Neural cell (in vitro differentiated cells): ENCODE results near the gene AMPD1. TPM values are rescaled to one million over a fixed set of nuclear protein-coding genes. Genes with fewer than 3 reads are reported as not detected.

ENCODE experiments used
- H2AFZ ChIP-seq: fragments of 200-600, 300-800 bp; sonication (generic), shearing (Covaris generic); 2 replicates; pipeline ENCODE4 v1.6.0; 2014; ENCODE audit warnings: low read depth, mild to moderate bottlenecking, antibody characterized with exemption, low read length, moderate library complexity
- H3F3A ChIP-seq: fragments of 200-600 bp; shearing (Covaris generic); 2 replicates; pipeline ENCODE4 v1.6.1; 2016; ENCODE audit warnings: mild to moderate bottlenecking, moderate library complexity, mixed read lengths, antibody characterized with exemption, low read length; ENCODE audit not compliant: insufficient read depth, poor library complexity, severe bottlenecking
- H3K27ac ChIP-seq: fragments of 200-600, 300-800 bp; sonication (generic), shearing (Covaris generic); 2 replicates; pipeline ENCODE4 v1.5.1; 2014; ENCODE audit warnings: mild to moderate bottlenecking, low read length, moderate library complexity
- H3K27me3 ChIP-seq: fragments of 300-800, 200-600 bp; sonication (generic), shearing (Covaris generic); 2 replicates; pipeline ENCODE4 v1.6.0; 2014; ENCODE audit warnings: mild to moderate bottlenecking, low read depth, low read length, moderate library complexity; ENCODE audit not compliant: insufficient read depth
- H3K36me3 ChIP-seq: fragments of 300-800, 200-600 bp; sonication (generic), shearing (Covaris generic); 2 replicates; pipeline ENCODE4 v1.5.1; 2014; ENCODE audit warnings: mild to moderate bottlenecking, antibody characterized with exemption, low read length, moderate library complexity; ENCODE audit not compliant: insufficient read depth
- H3K4me2 ChIP-seq: fragments of 300-800, 200-600 bp; sonication (generic), shearing (Covaris generic); 2 replicates; pipeline ENCODE4 v1.6.0; 2014; ENCODE audit warnings: mild to moderate bottlenecking, low read length
- H3K4me3 ChIP-seq: fragments of 300-800, 200-600 bp; sonication (generic), shearing (Covaris generic); 2 replicates; pipeline ENCODE4 v1.5.1; 2014; ENCODE audit warnings: mild to moderate bottlenecking, low read length, moderate library complexity
- H3K79me2 ChIP-seq: fragments of 200-600 bp; shearing (Covaris generic); replicated peaks from 2 replicates; pipeline ENCODE4 v1.6.0; 2014; ENCODE audit warnings: mild to moderate bottlenecking, low read length, moderate library complexity; ENCODE audit not compliant: insufficient read depth
- H3K9ac ChIP-seq: fragments of 300-800, 200-600 bp; sonication (generic), shearing (Covaris generic); 2 replicates; pipeline ENCODE4 v1.6.1; 2016; ENCODE audit warnings: mild to moderate bottlenecking, low read length, mixed read lengths
- H3K9me2 ChIP-seq: fragments of 200-600 bp; shearing (Covaris generic); 2 replicates; pipeline ENCODE4 v1.6.1; 2016; ENCODE audit warnings: mild to moderate bottlenecking, low read length, mixed read lengths; ENCODE audit not compliant: insufficient read depth
- H3K9me3 ChIP-seq: fragments of 200-600, 300-800 bp; sonication (generic), shearing (Covaris generic); 2 replicates; pipeline ENCODE4 v1.6.1; 2016; ENCODE audit warnings: mild to moderate bottlenecking, mixed run types, low read length, moderate library complexity, mixed read lengths
- H4K20me1 ChIP-seq: fragments of 200-600 bp; shearing (Covaris generic); 2 replicates; pipeline ENCODE4 v1.6.1; 2016; ENCODE audit warnings: mild to moderate bottlenecking, mixed run types; ENCODE audit not compliant: insufficient read depth
- EP300 ChIP-seq: fragments of 450-650 bp; conservative IDR thresholded peaks from 2 replicates; pipeline ENCODE4 v1.6.1; 2014; ENCODE audit warnings: antibody characterized with exemption, mild to moderate bottlenecking, moderate library complexity; ENCODE audit not compliant: poor library complexity, severe bottlenecking
- MXI1 ChIP-seq: fragments of 450-650 bp; conservative IDR thresholded peaks from 2 replicates; pipeline ENCODE4 v1.6.1; 2014; ENCODE audit warnings: antibody characterized with exemption, mild to moderate bottlenecking; ENCODE audit not compliant: poor library complexity, severe bottlenecking
- POLR2AphosphoS5 ChIP-seq: IDR thresholded peaks from 2 replicates; pipeline ENCODE4 v1.6.1; 2012
- RAD21 ChIP-seq: fragments of 450-650 bp; conservative IDR thresholded peaks from 2 replicates; pipeline ENCODE4 v1.6.1; 2014; ENCODE audit warnings: antibody characterized with exemption, mild to moderate bottlenecking, moderate library complexity
- SMC3 ChIP-seq: fragments of 450-650 bp; conservative IDR thresholded peaks from 2 replicates; pipeline ENCODE4 v1.6.1; 2014; ENCODE audit warnings: antibody characterized with exemption, mild to moderate bottlenecking, moderate library complexity; ENCODE audit not compliant: poor library complexity
- TAF1 ChIP-seq: IDR thresholded peaks from 2 replicates; pipeline ENCODE4 v1.6.1; 2012; ENCODE audit warnings: low read depth
- polyA plus RNA-seq: library from polyadenylated mRNA; depleted of rRNA; stranded (reverse); fragments of >200 nt; gene quantifications from 2 replicates; pipeline ENCODE4 v1.2.3, GENCODE V29; 2014
- TF ChIP-seq, protein P1 (sequence below): IDR thresholded peaks from 2 replicates; pipeline ENCODE4 v1.6.1; 2012; ENCODE audit warnings: borderline replicate concordance

The AMPD1 gene
- polyA plus RNA-seq, 1 donor from 2014 or later, result not detected

DNA sequence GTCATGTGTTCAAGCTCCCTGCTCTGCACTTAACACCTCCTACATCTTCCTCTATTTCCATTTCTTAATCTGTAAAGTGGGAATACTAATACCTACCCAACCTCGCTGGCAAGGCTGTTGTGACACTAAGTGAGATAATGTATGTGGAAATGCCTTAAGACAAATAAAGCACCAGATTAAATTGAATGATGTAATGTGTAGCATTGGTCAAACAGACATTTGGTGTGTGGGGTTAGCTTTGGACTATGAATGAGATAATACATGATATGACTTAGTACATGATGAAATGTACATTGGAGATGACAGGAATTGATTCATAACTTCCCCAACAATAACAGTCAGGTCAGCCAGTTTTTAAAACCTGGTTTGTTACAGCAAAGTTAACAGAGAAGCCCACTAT is 5.2 kb downstream of the AMPD1 start:
- Histone ChIP-seq H3K79me2 (no peaks in the 10 kb centered on the region), H3K9me3 (no peaks in the 10 kb centered on the region), H3F3A (no peaks in the 10 kb centered on the region), H3K9ac (no peak overlapping the region), H3K27me3 (no peaks in the 10 kb centered on the region), H3K36me3 (no peaks in the 10 kb centered on the region), H4K20me1 (no peaks in the 10 kb centered on the region), H3K9me2 (no peaks in the 10 kb centered on the region), H2AFZ (no peak overlapping the region), H3K27ac (no peak overlapping the region), H3K4me2 (no peak overlapping the region), H3K4me3 (no peak overlapping the region)
- TF ChIP-seq EP300 (no peak), TAF1 (no peak), RAD21 (no peak), SMC3 (no peak), MXI1 (no peak)
- TF ChIP-seq, protein P1, sequence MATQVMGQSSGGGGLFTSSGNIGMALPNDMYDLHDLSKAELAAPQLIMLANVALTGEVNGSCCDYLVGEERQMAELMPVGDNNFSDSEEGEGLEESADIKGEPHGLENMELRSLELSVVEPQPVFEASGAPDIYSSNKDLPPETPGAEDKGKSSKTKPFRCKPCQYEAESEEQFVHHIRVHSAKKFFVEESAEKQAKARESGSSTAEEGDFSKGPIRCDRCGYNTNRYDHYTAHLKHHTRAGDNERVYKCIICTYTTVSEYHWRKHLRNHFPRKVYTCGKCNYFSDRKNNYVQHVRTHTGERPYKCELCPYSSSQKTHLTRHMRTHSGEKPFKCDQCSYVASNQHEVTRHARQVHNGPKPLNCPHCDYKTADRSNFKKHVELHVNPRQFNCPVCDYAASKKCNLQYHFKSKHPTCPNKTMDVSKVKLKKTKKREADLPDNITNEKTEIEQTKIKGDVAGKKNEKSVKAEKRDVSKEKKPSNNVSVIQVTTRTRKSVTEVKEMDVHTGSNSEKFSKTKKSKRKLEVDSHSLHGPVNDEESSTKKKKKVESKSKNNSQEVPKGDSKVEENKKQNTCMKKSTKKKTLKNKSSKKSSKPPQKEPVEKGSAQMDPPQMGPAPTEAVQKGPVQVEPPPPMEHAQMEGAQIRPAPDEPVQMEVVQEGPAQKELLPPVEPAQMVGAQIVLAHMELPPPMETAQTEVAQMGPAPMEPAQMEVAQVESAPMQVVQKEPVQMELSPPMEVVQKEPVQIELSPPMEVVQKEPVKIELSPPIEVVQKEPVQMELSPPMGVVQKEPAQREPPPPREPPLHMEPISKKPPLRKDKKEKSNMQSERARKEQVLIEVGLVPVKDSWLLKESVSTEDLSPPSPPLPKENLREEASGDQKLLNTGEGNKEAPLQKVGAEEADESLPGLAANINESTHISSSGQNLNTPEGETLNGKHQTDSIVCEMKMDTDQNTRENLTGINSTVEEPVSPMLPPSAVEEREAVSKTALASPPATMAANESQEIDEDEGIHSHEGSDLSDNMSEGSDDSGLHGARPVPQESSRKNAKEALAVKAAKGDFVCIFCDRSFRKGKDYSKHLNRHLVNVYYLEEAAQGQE, result no peak

DNA sequence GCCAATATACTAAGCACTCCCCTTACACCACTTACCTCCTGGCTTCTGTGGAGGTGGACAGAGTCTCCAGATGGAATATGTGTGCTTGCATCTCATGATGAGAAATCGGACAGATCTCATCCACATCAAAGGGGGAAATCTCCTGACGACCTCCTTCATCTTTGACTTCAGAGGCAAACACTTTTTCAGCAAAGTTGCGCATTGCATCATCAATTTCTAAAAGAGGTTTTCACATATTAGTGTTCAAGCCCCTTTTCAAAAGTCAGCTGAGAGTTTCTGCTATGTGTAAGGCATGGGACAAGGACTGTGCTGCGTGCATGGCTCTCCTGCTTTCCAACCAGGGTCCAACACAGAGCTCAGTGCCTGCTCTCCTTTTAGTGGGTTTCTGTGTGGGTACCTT is 6.8 kb downstream of the AMPD1 start:
- Histone ChIP-seq H2AFZ (no peak overlapping the region), H3K27ac (no peak overlapping the region), H3K36me3 (no peaks in the 10 kb centered on the region), H4K20me1 (no peaks in the 10 kb centered on the region), H3K4me3 (no peak overlapping the region), H3K4me2 (no peak overlapping the region), H3F3A (no peaks in the 10 kb centered on the region), H3K9me2 (no peaks in the 10 kb centered on the region), H3K79me2 (no peaks in the 10 kb centered on the region), H3K9ac (no peak overlapping the region), H3K9me3 (no peaks in the 10 kb centered on the region), H3K27me3 (no peaks in the 10 kb centered on the region)
- TF ChIP-seq RAD21, result no peak
- TF ChIP-seq MXI1, result no peak
- TF ChIP-seq TAF1, result no peak
- no peak for TF ChIP-seq EP300
- TF ChIP-seq, protein P1, result no peak
- TF ChIP-seq POLR2AphosphoS5, result no peak
- TF ChIP-seq SMC3, result no peak
